ENCODE results near the gene DMRTA2.

Gene DMRTA2

GRCh38 chr1:50424045-50424883 is 1.0 kb upstream of the DMRTA2 start:
- DNase-seq (ENCODE audit: low spot score) = peak; percentile 53

- peak; percentile 71 for DNase-seq (ENCODE audit: low spot score)
These were observed 392 bp upstream of the DMRTA2 start for GRCh38 chr1:50423670-50424000.

GRCh38 chr1:50422675-50422945 is 633 bp downstream of the DMRTA2 start:
- DNase-seq (ENCODE audit: low spot score) = peak; percentile 46

- peak; percentile 51 for DNase-seq (ENCODE audit: low spot score)
These were observed 1.2 kb downstream of the DMRTA2 start for GRCh38 chr1:50421768-50422674.

- peak; percentile 15 for DNase-seq (ENCODE audit: low spot score)
These were observed 1.9 kb downstream of the DMRTA2 start for GRCh38 chr1:50421366-50421748.

GRCh38 chr1:50420689-50421365 is 2.4 kb downstream of the DMRTA2 start:
- DNase-seq (ENCODE audit: low spot score) = peak; percentile 58

GRCh38 chr1:50419907-50420677 is 3.2 kb downstream of the DMRTA2 start:
- DNase-seq (ENCODE audit: low spot score) = no peak

DNA sequence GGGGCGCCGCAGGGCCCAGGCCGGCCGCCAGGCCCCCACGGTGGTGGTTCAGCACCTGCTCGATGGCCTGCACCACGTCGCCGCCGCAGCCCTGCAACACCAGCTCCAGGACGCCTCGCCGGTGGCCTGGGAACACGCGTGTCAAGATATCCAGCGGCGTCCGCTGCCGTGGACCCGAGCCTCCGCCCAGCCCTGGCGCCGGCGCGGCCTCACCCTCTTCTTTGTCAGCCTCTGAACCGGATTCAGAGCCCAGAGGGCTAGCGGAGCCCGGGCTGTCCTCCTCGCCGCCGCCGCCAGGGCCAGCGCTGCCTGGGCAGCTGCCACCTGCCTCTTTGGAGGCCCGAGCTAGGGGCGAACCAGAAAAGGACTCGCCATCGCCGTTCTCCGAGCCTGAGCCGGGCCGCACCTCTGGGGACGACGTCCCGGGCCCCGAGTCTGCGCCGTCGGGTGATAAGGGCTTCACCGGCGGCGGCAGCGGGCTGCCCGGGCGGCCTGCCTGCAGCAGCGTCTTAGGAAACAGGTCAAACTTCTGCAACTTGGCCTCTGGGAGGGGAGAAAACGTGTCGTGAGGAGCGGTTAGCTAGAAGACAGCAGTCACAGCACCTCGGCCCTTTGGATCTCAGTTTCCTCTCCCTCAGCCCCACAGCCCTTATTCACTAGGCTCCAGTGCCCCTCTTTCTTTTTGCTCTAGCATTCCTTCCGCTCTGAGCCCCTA is 3.9 kb downstream of the DMRTA2 start:
- DNase-seq (ENCODE audit: low spot score) = peak; percentile 44

DNA sequence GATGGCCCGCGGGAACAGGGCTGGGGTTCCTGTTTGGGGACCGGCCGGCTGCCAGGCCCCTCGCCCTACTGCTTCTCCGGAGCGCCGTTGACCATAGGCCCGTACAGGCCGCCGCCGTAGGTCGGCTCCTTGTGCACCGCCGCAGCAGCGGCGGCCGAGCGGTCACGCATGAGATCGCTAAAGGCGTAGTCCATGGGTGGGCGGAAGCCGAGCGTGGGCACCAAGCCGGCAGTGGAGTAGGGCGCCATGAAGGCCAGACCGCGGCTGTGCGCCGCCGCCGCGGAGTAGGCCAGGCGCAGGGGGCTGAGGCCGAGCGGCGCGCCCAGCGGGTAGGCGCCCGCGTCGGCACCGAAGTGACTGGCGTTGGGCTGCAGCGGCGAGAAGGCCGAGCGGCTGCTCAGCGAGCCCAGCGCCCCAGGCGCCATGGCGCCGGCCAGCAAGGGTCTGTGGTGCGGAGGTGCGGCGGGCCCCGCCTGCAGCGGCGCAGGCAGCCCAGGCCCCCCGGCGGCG is 4.6 kb downstream of the DMRTA2 start:
- DNase-seq (ENCODE audit: low spot score) = peak; percentile 50

DNA sequence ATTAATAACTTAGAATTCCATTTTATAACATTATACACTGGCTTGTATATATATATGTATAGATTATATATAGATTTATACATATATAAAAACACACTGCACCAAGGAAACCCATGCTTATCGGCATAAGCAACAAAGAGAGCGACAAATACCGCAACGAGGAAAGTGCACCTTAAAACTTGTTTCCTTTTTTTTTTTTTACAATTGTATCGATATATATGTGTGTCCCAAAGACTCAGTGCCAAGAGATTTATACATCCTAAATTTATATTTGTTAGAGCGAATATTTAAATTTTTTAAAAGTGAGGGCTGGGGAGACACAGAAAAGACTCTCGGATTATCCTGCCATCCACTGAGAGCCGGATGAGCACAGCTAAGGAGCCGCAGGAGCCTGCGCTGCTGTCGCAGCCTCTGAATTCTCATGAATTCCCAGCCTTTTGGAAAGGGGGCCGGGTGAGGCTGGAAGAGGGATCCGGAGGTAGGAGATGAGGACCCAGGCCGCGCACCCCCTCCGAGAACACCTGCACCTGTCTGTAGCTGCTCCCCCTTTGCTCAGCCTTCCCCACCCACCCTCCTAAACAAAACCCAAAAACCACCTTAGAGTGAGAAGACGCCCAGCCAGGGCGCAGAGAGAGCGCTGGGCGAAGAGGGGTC is 5.2 kb downstream of the DMRTA2 start:
- DNase-seq (ENCODE audit: low spot score) = no peak

- DNase-seq (ENCODE audit: low spot score) = no peak
These were observed 5.7 kb downstream of the DMRTA2 start for GRCh38 chr1:50417507-50417906.

DNA sequence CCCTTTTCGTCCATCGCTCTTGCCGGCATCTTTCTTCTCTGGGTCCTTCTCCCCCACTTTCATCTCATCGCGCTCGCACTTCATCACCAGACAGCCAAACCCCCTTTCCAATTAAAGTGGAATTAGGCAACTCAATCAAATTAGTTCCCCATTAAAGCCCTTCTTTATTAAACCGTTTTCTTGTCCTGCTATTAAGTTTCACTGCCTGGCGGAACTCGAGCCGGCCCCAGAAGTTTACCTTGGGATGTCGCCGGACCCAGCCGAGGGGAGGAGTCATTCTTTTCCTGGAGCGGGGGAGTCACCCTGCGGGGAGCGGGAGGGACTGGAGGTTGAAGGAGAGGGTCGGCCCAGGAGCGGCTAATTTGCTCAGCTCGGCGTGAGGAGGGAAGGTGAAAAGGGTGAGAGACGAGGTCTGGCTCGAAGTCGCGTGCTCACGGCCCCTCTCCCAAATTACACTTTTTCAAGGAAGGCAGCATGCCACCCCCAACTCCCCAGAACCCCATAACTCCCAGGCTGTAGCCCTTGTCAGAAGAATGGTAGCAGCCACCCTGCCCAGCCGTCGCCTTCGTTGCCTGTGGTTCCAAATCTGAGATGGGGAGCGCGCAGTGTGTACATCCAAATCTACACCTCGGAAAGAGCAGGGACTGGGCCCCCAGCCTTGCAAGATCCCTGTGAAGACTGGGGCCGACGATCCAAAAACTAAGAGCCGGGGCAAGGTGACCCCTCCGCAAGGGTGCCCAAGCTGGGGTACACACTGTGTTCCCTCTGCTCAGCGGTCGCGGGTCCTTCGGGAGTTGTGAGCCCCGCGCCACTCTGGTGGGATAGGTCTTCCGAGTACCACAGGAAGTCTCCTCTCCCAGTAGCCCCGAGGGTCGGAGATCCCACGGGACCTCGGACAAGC is 6.4 kb downstream of the DMRTA2 start:
- DNase-seq (ENCODE audit: low spot score) = peak; percentile 79

- DNase-seq (ENCODE audit: low spot score) = peak; percentile 67
These were observed 7.1 kb downstream of the DMRTA2 start for GRCh38 chr1:50416150-50416527.

DNA sequence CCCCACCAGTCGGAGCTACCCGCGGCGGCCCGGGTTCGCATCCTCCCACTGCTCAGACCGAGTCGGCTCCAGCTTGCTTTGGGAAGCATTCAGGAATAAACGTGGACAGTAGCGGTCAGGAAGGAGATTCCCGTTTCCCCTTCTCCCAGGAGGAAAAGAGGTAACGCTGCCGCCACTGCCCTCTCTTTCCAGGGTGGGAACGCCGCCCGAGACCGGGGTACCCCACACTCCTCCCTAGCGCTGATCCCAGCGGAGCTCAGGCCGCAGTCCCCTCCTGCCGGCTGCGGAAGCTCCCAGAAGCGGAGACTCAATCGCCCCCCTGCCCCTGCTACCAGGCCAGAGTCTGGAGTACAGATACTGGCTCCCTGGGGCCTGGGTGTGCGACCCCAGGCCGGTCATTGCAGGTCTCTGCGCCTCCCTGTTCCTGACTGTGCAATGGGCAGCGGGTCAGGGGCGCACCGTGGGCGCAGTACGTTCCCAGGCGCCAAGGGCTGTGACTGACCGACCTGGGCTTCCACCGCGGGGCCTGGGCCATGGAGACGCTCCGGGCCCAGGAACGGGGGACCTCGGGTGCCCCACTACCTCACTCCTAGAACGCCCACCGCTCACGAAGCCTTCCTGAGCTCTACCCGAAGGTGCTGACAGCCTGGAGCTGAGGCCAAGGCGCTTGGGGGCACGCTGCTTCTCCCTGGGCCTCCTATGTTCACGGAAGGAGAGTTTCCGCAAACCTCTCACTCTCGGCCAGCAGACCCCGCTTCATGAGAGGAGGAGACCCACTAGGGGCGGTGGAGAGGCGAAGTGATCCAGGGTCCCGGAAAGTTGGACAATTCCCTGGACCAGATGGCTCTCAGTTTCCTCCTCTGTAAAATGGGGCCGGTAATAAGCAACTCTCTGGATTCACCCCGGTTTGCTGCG is 7.8 kb downstream of the DMRTA2 start:
- DNase-seq (ENCODE audit: low spot score) = peak; percentile 37

GRCh38 chr1:50414853-50415234 is 8.4 kb downstream of the DMRTA2 start:
- DNase-seq (ENCODE audit: low spot score) = no peak

- no peak for DNase-seq (ENCODE audit: low spot score)
These were observed 10.3 kb downstream of the DMRTA2 start for GRCh38 chr1:50412813-50413476.

DNA sequence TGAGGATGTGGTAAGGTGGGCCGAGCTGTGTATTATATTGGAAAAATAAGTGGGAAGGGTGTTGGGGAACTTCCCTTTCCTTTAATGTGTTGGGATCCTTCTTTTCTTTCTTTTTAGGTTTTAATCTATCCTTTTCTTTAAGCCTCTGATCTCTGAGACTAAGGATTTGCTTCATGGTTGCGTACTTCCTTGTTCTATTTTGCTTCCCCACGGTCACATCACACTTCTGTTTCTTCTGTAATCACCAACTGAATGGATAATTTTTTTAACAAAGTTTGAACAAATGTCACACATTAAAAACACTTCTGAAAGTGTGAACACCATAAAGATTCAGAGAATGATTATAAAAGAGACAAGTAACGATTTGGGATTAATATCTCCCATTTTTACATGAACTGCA is 17.4 kb downstream of the DMRTA2 start:
- no peak for DNase-seq (ENCODE audit: low spot score)

DNA sequence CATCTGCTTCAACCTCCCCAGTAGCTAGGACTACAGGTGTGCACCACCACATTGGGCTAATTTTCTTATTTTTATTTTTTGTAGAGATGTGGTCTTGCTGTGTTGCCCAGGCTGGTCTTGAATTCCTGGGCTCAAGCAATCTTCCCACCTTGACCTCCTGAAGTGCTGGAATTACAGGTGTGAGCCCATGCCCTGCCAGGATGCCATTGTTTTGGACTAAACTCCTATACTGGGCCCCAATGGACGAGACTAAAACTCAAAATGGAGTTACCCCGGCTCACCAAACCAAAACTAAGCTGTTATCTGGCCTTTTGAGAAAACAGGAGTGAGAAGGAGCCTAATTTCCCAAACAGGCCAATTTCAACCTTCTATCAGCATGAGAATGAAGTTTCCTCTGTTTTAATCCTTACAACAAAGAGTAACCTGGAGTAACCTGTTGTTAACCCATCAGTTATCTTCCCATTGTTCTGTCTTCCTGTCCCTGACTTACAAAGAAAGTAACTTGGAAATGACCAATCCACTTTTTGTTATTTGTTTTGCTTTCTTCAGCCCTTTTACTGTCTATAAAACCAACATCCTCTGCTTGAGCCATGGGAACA is 29.6 kb downstream of the DMRTA2 start:
- peak; percentile 21 for DNase-seq (ENCODE audit: low spot score)
